Measurements from ENCODE around the gene PHF11. TPM values are rescaled to one million over a fixed set of nuclear protein-coding genes. Genes with fewer than 3 reads are reported as not detected.
"Not testable (repeated sequence)": the region's sequence is repeated elsewhere in the genome, so short reads cannot be mapped to it uniquely, and the experiment has no call there.

The PHF11 gene
- total RNA-seq, 2 experiments from 2014 or later, result 93.4 to 94.8 TPM

DNA sequence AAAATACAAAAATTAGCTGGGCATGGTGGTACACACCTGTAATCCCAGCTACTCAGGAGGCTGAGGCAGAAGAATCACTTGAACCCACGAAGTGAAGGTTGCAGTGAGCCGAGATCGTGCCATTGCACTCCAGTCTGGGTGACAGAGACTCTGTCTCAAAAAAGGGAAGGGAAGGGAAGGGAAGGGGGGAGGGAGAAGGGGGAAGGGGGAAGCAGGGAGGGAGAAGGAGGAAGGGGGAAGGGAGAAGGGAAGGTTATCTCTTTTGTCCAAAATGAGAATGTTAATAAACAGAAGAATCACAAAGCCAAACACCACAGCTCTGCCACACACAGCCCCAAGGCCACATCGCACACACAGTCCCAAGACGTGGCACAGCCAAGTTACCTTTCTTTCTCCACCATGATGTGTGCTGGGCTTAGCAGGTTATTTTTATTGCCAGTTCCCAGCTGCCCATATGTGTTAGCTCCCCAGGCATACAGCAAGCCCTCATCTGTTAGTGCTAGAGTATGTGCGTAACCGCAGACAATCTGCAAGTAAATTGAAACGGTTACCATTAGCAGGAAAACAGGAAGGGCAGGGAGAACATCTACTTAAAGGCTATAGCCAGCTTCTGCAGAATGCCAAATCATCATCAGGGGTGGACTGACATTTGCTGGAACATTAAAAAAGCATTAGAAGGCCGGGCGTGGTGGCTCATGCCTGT lies 55.3 kb downstream of the PHF11 start:
- Mint-ChIP-seq H3K9me3 (ENCODE audit: insufficient read depth) (no peaks in the 10 kb centered on the region), H3K36me3 (ENCODE audit: low read depth) (peaks cover 23% of the 10 kb centered on the region), H3K27ac (no peak overlapping the region), H3K27me3 (ENCODE audit: low read depth) (no peaks in the 10 kb centered on the region), H3K4me3 (no peak overlapping the region), H3K4me1 (ENCODE audit: low read depth) (peaks cover 3% of the 10 kb centered on the region)
- DNase-seq, result no peak
- CTCF ChIA-PET, result interaction anchor here (1.1 kb wide), 1 partner anchor 12 kb away, joined by 3 read pairs; no protein-coding TSS in a partner anchor
- POLR2A ChIA-PET, result no interaction called here
- no peak for ATAC-seq

- POLR2A ChIA-PET, result no interaction called here
- CTCF ChIA-PET, result interaction anchor here (1.4 kb wide), 1 partner anchor 14 kb away, joined by 3 read pairs; no protein-coding TSS in a partner anchor
- H3K27me3 Mint-ChIP-seq (ENCODE audit: low read depth), result no peaks in the 10 kb centered on the region
- H3K4me1 Mint-ChIP-seq (ENCODE audit: low read depth), result peaks cover 3% of the 10 kb centered on the region
- no peak for ATAC-seq
- no peaks in the 10 kb centered on the region for H3K9me3 Mint-ChIP-seq (ENCODE audit: insufficient read depth)
- DNase-seq, result no peak
- no peak overlapping the region for H3K4me3 Mint-ChIP-seq
- H3K27ac Mint-ChIP-seq, result no peak overlapping the region
- peaks cover 26% of the 10 kb centered on the region for H3K36me3 Mint-ChIP-seq (ENCODE audit: low read depth)
Measured at GRCh38 chr13:49553888-49554287, 58.1 kb downstream of the PHF11 start.

DNA sequence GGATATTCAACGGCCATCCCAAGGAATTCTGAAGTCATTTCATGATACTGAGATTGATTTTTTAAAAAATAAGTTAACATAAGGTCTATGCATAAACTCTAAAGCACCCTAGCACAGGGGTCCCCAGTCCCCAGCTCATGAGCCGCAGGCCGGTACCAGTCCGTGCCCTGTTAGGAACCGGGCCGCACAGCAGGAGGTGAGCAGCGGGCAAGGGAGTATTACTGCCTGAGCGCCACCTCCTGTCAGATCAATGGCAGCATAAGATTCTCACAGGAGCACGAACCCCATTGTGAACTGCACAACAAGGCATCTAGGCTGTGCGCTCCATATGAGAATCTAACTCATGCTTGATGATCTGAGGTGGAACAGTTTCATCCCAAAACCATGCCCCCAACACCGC lies 58.6 kb downstream of the PHF11 start:
- Mint-ChIP-seq H3K27ac (no peak overlapping the region), H3K9me3 (ENCODE audit: insufficient read depth) (no peaks in the 10 kb centered on the region), H3K27me3 (ENCODE audit: low read depth) (no peaks in the 10 kb centered on the region), H3K4me1 (ENCODE audit: low read depth) (peaks cover 3% of the 10 kb centered on the region), H3K4me3 (no peak overlapping the region), H3K36me3 (ENCODE audit: low read depth) (peaks cover 31% of the 10 kb centered on the region)
- POLR2A ChIA-PET, result no interaction called here
- ATAC-seq, result no peak
- CTCF ChIA-PET, result interaction anchor here (1.4 kb wide), 1 partner anchor 14 kb away, joined by 3 read pairs; no protein-coding TSS in a partner anchor
- no peak for DNase-seq

GRCh38 chr13:49559006-49559405 lies 63.3 kb downstream of the PHF11 start:
- no peaks in the 10 kb centered on the region for H3K27me3 Mint-ChIP-seq (ENCODE audit: low read depth)
- ATAC-seq (no peak), DNase-seq (no peak)
- H3K9me3 Mint-ChIP-seq (ENCODE audit: insufficient read depth), result no peaks in the 10 kb centered on the region
- H3K4me3 Mint-ChIP-seq, result no peak overlapping the region
- ChIA-PET POLR2A (no interaction called here), CTCF (no interaction called here)
- H3K27ac Mint-ChIP-seq, result no peak overlapping the region
- peaks cover 48% of the 10 kb centered on the region for H3K36me3 Mint-ChIP-seq (ENCODE audit: low read depth)
- H3K4me1 Mint-ChIP-seq (ENCODE audit: low read depth), result peaks cover 11% of the 10 kb centered on the region

DNA sequence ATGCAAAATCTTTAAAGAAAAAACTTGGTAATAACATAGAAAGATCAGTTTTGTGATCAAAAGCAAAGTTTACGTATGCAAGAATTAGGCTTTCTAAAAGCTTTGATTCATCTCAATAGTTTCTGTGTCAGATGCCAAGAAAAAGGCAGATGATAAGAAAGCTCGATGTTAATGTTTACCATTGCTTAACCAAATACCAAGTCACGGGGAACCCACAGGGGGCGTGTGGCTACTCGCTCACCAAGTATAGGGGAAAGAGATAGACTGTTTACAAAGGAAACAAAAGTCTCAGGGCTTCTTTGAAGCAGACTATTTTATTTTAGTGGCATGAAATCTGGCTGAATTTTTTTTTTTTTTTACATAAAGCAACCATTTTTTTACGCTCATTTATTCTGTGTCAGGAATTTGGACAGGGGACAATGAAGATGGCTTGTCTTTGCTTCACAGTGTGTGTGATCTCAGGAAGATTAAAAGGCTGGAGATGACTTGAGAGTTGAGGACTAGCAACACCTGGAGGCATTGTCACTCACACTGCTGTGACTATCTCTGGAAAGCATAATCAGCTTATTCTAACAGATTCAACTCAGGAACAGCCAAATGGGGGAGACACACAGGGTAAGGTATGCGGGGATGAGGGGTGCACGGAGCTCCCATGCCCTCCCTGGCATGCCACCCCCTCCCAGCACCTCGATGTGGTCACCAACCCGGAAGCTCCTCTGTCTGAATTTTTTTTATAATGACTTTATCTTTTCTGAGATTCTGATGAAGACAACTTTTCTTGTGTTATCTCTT lies 64.7 kb downstream of the PHF11 start:
- ATAC-seq, result peak; percentile 55
- no peaks in the 10 kb centered on the region for H3K27me3 Mint-ChIP-seq (ENCODE audit: low read depth)
- peaks cover 11% of the 10 kb centered on the region for H3K4me1 Mint-ChIP-seq (ENCODE audit: low read depth)
- peaks cover 41% of the 10 kb centered on the region for H3K36me3 Mint-ChIP-seq (ENCODE audit: low read depth)
- no peak overlapping the region for H3K27ac Mint-ChIP-seq
- ChIA-PET CTCF (interaction anchor here (0.6 to 1.5 kb wide), 7 partner anchors 10 to 260 kb away, joined by 3 to 4 read pairs (median 4); no protein-coding TSS in a partner anchor), POLR2A (no interaction called here)
- no peak for DNase-seq
- H3K4me3 Mint-ChIP-seq, result no peak overlapping the region
- H3K9me3 Mint-ChIP-seq (ENCODE audit: insufficient read depth), result no peaks in the 10 kb centered on the region

DNA sequence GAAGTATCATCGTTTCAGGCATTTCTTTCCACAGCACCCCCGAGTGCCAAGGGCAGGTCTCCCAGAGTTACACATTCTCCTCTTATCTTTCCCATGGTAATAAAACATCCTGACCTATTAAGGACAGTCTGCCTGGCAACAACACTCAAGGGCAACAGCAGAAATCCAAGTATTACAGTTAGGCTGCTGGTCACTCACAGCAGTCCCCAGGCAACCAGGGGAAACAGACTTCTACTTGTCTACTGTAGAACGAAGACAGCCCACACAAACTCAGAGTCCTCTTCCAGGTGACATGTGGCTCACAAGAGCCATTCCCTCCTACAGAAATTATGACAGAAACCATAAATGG lies 65.3 kb downstream of the PHF11 start:
- H3K27me3 Mint-ChIP-seq (ENCODE audit: low read depth), result no peaks in the 10 kb centered on the region
- POLR2A ChIA-PET, result no interaction called here
- H3K4me3 Mint-ChIP-seq, result no peak overlapping the region
- DNase-seq (no peak), ATAC-seq (no peak)
- CTCF ChIA-PET, result interaction anchor here (0.7 to 1.5 kb wide), 5 partner anchors 9 to 62 kb away, joined by 3 to 5 read pairs (median 4); no protein-coding TSS in a partner anchor
- no peak overlapping the region for H3K27ac Mint-ChIP-seq
- peaks cover 44% of the 10 kb centered on the region for H3K36me3 Mint-ChIP-seq (ENCODE audit: low read depth)
- peaks cover 11% of the 10 kb centered on the region for H3K4me1 Mint-ChIP-seq (ENCODE audit: low read depth)
- H3K9me3 Mint-ChIP-seq (ENCODE audit: insufficient read depth), result no peaks in the 10 kb centered on the region

GRCh38 chr13:49563516-49563915 lies 67.8 kb downstream of the PHF11 start:
- Mint-ChIP-seq H3K27ac (no peak overlapping the region), H3K9me3 (ENCODE audit: insufficient read depth) (no peaks in the 10 kb centered on the region), H3K4me1 (ENCODE audit: low read depth) (peaks cover 11% of the 10 kb centered on the region), H3K27me3 (ENCODE audit: low read depth) (no peaks in the 10 kb centered on the region), H3K4me3 (no peak overlapping the region), H3K36me3 (ENCODE audit: low read depth) (peaks cover 45% of the 10 kb centered on the region)
- CTCF ChIA-PET, result no interaction called here
- POLR2A ChIA-PET, result no interaction called here
- ATAC-seq (no peak), DNase-seq (no peak)

GRCh38 chr13:49565461-49565860 lies 69.7 kb downstream of the PHF11 start:
- DNase-seq; CTCF ChIA-PET; H3K27me3 Mint-ChIP-seq (ENCODE audit: low read depth); H3K9me3 Mint-ChIP-seq (ENCODE audit: insufficient read depth); H3K27ac Mint-ChIP-seq; H3K4me3 Mint-ChIP-seq; ATAC-seq: not testable (repeated sequence)
- peaks cover 31% of the 10 kb centered on the region for H3K36me3 Mint-ChIP-seq (ENCODE audit: low read depth)
- peaks cover 20% of the 10 kb centered on the region for H3K4me1 Mint-ChIP-seq (ENCODE audit: low read depth)
- POLR2A ChIA-PET, result interaction anchor here (0.7 kb wide), 1 partner anchor 285 kb away, joined by 3 read pairs; no protein-coding TSS in a partner anchor

DNA sequence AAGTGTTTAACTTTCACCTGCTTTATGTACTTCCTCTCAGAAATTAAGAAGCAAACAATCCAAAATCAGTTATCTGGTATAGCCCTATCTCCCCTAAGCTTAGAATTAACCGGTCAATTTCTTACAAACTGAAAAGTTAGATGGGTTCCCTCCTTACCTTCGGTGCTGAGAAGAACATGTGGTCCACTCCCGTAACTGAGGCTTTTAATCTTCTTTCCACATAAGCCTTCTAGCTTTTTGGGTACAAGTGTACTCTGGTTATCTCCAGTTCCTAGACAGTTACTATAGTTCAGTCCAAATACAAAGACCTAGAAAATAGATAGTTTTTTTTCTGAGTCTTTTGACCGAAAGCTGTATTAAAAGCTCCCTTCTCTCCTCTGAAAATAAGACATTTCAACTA lies 70.7 kb downstream of the PHF11 start:
- CTCF ChIA-PET, result no interaction called here

GRCh38 chr13:49567491-49567890 lies 71.7 kb downstream of the PHF11 start:
- Mint-ChIP-seq H3K9me3 (ENCODE audit: insufficient read depth) (no peaks in the 10 kb centered on the region), H3K27me3 (ENCODE audit: low read depth) (no peaks in the 10 kb centered on the region), H3K27ac (no peak overlapping the region), H3K36me3 (ENCODE audit: low read depth) (peaks cover 20% of the 10 kb centered on the region), H3K4me3 (no peak overlapping the region), H3K4me1 (ENCODE audit: low read depth) (peaks cover 23% of the 10 kb centered on the region)
- DNase-seq (no peak), ATAC-seq (no peak)
- CTCF ChIA-PET, result no interaction called here
- POLR2A ChIA-PET, result no interaction called here

More for the DNA sequence above, 70.7 kb downstream of the PHF11 start:
- H3K27me3 Mint-ChIP-seq (ENCODE audit: low read depth), result no peaks in the 10 kb centered on the region
- POLR2A ChIA-PET, result no interaction called here
- H3K27ac Mint-ChIP-seq, result no peak overlapping the region
- H3K4me1 Mint-ChIP-seq (ENCODE audit: low read depth), result peaks cover 22% of the 10 kb centered on the region
- DNase-seq (no peak), ATAC-seq (no peak)
- H3K4me3 Mint-ChIP-seq, result no peak overlapping the region
- no peaks in the 10 kb centered on the region for H3K9me3 Mint-ChIP-seq (ENCODE audit: insufficient read depth)
- peaks cover 21% of the 10 kb centered on the region for H3K36me3 Mint-ChIP-seq (ENCODE audit: low read depth)

DNA sequence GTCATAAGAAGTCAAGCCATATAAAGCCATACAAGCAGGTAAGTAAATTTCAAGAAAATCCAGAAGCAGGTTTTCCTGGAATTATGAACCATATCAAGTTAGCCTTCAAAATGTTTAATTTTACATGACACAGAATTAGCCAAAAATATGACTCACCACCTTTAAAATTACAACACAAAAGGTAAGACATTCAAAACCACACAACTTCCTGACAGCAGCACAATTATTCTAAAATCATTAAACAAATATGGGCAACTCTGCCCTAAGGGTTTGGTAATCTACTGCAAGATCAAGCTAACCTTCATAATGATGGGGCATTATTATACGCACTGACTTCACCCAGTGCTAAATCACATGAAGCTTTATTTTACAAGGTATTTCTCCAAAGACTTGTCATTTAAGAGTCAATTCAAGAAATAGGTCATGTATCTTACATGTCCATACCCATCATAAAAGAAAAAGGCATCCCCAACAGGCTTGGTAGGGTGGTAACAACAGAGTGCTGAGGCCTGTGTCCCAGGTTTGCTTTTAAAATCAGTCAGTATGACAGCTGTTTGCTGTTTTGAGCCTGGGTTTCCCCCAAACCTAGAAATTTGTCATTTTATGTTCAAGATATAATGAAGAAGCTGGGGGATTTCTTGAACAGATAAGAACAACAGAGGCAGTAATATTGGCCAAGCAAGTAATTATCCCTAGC lies 74.4 kb downstream of the PHF11 start:
- POLR2A ChIA-PET, result interaction anchor here (0.9 to 1.8 kb wide), 2 partner anchors 15 to 74 kb away, joined by 3 to 5 read pairs; partner anchors contain the start of genes PHF11 and RCBTB1
- no peaks in the 10 kb centered on the region for H3K9me3 Mint-ChIP-seq (ENCODE audit: insufficient read depth)
- H3K4me1 Mint-ChIP-seq (ENCODE audit: low read depth), result peaks cover 23% of the 10 kb centered on the region
- ATAC-seq (peak; percentile 53), DNase-seq (no peak)
- peak overlapping the region; percentile 71 for H3K27ac Mint-ChIP-seq
- H3K36me3 Mint-ChIP-seq (ENCODE audit: low read depth), result peaks cover 21% of the 10 kb centered on the region
- H3K4me3 Mint-ChIP-seq, result no peak overlapping the region
- CTCF ChIA-PET, result interaction anchor here (1.0 to 1.1 kb wide), 2 partner anchors 9 to 16 kb away, joined by 4 read pairs; no protein-coding TSS in a partner anchor
- no peaks in the 10 kb centered on the region for H3K27me3 Mint-ChIP-seq (ENCODE audit: low read depth)

All from activated CD8-positive, alpha-beta T cell treated with anti-CD3 and anti-CD28 coated beads, Interleukin-2, amount 10 ng/mL, durations not matched to agents 7 days and 5 days (primary cell).